Astrocyte of the spinal cord (primary cell): ENCODE data around the gene PSMB7.
A peak's percentile ranks its signal among the peaks of the same experiment; 100 is the strongest.

Experiments used
- DNase-seq: peaks from one replicate; pipeline ENCODE4 v3.0.0; 2011; ENCODE audit warnings: low read depth, low spot score
- H3K4me3 ChIP-seq: 2 replicates; pipeline ENCODE4 v1.5.1; 2011; ENCODE audit warnings: low read depth, mild to moderate bottlenecking, low read length, moderate library complexity
- CTCF ChIP-seq: IDR thresholded peaks from 2 replicates; pipeline ENCODE4 v1.5.1; 2012; ENCODE audit warnings: low read depth, mild to moderate bottlenecking, low read length, inconsistent platforms
- in situ Hi-C: cut with HindIII; loops from 2 replicates; pipeline ENCODE4 v1.10.0; 2017; ENCODE audit warnings: low sequenced_read_pairs

The PSMB7 gene

GRCh38 chr9:124323904-124324303 is 91.3 kb downstream of the PSMB7 start:
- DNase-seq = no peak
- no peak for TF ChIP-seq CTCF
- in situ Hi-C loops = no loop called here
- no peak overlapping the region for H3K4me3 ChIP-seq

- DNase-seq = no peak
- no peak for TF ChIP-seq CTCF
- H3K4me3 ChIP-seq = no peak overlapping the region
Measured at GRCh38 chr9:124322618-124323432, 92.4 kb downstream of the PSMB7 start.

GRCh38 chr9:124321935-124322334 is 93.3 kb downstream of the PSMB7 start:
- in situ Hi-C loops = no loop called here
- no peak for TF ChIP-seq CTCF
- no peak overlapping the region for H3K4me3 ChIP-seq
- DNase-seq = no peak

More at GRCh38 chr9:124322618-124323432, 92.4 kb downstream of the PSMB7 start:
- in situ Hi-C loops = no loop called here

GRCh38 chr9:124321416-124321815 is 93.8 kb downstream of the PSMB7 start:
- in situ Hi-C loops = no loop called here
- TF ChIP-seq CTCF = no peak
- H3K4me3 ChIP-seq = no peak overlapping the region
- no peak for DNase-seq

GRCh38 chr9:124320062-124320973 is 94.9 kb downstream of the PSMB7 start:
- DNase-seq = peak; percentile 40
- H3K4me3 ChIP-seq = no peak overlapping the region
- in situ Hi-C loops = no loop called here
- TF ChIP-seq CTCF = peak; percentile 96

GRCh38 chr9:124315882-124316281 is 99.4 kb downstream of the PSMB7 start:
- no peak for TF ChIP-seq CTCF
- DNase-seq = no peak
- no peak overlapping the region for H3K4me3 ChIP-seq
- in situ Hi-C loops = no loop called here
